Inflammatory macrophage treated with lipopolysaccharide for 4 hours (primary cell): Measurements from ENCODE around the gene SLC3A2.
"Not testable (repeated sequence)": the region's sequence is repeated elsewhere in the genome, so short reads cannot be mapped to it uniquely, and the experiment has no call there.

Source experiments
- DNase-seq: peaks from one replicate; pipeline ENCODE4 v3.0.0-alpha.2; 2020

The SLC3A2 gene

GRCh38 chr11:62880803-62881578 lies at the start of gene SLC3A2:
SLC3A2 (plus strand) TSS chr11:62880896; CDS start chr11:62881024, 128 bp downstream.
- peak; percentile 85 for DNase-seq

GRCh38 chr11:62830904-62831519 lies 49.7 kb upstream of the SLC3A2 start:
- DNase-seq: no peak

GRCh38 chr11:62831520-62832335 lies 49.0 kb upstream of the SLC3A2 start, which contains the start of gene STX5:
STX5 (minus strand) TSS chr11:62832051; CDS start chr11:62831243, 808 bp downstream.
- peak; percentile 99 for DNase-seq

- DNase-seq: peak; percentile 18
Measured at GRCh38 chr11:62832336-62833234, 48.1 kb upstream of the SLC3A2 start, which contains the start of gene TEX54. TEX54 (minus strand) TSS chr11:62832841.

- no peak for DNase-seq
Measured at GRCh38 chr11:62835336-62835735, 45.4 kb upstream of the SLC3A2 start.

- peak; percentile 97 for DNase-seq
Measured at GRCh38 chr11:62839050-62839945, 41.4 kb upstream of the SLC3A2 start, which contains the start of gene WDR74. WDR74 (minus strand) TSS chr11:62839590; CDS start chr11:62839570, 20 bp downstream.

GRCh38 chr11:62840721-62841360 lies 39.9 kb upstream of the SLC3A2 start:
- DNase-seq: peak; percentile 92

- DNase-seq: peak; percentile 99
Measured at GRCh38 chr11:62841361-62842170, 39.1 kb upstream of the SLC3A2 start.

GRCh38 chr11:62842171-62842741 lies 38.4 kb upstream of the SLC3A2 start:
- peak; percentile 37 for DNase-seq

GRCh38 chr11:62842891-62843290 lies 37.8 kb upstream of the SLC3A2 start:
- DNase-seq: not testable (repeated sequence)

GRCh38 chr11:62843466-62843865 lies 37.2 kb upstream of the SLC3A2 start:
- DNase-seq: no peak

GRCh38 chr11:62844154-62844553 lies 36.5 kb upstream of the SLC3A2 start:
- no peak for DNase-seq

GRCh38 chr11:62846177-62846576 lies 34.5 kb upstream of the SLC3A2 start:
- no peak for DNase-seq

GRCh38 chr11:62847767-62848314 lies 32.9 kb upstream of the SLC3A2 start:
- no peak for DNase-seq

GRCh38 chr11:62850911-62851806 lies 29.5 kb upstream of the SLC3A2 start:
- DNase-seq: no peak

- no peak for DNase-seq
Measured at GRCh38 chr11:62851807-62852522, 28.7 kb upstream of the SLC3A2 start.
